ENCODE data around the gene ISL1.

DNA sequence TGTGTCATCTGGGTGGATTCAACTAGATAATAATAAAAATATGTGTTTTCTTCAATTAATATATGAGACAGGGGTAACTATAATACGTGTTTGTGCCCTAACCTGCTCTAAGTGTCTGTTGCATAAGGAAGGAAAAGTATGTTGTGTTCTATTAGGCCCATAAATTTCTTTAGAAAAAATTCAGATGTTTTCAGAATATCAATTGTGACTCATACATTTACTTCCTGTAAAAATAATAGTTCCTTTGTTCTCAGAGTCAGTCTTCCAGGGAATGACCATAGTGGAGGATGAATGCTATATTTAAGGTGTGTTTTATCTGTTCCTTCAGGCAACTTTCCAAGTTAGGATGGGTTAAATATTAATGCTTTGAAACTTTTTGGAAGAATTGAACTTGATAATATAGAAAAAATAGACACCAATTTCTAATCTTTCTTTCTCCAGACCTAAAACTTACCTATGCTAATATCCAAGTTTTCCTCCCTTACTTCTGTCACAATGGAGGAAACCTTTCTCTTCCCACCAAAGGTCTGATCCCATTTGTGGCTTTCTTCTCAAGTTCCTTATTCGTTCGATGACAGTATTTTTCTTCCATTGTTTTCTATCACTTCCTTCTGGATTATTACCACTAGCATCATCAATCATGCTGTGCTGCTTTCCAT, 49.9 kb downstream of the ISL1 start:
- TF ChIP-seq, protein P1, sequence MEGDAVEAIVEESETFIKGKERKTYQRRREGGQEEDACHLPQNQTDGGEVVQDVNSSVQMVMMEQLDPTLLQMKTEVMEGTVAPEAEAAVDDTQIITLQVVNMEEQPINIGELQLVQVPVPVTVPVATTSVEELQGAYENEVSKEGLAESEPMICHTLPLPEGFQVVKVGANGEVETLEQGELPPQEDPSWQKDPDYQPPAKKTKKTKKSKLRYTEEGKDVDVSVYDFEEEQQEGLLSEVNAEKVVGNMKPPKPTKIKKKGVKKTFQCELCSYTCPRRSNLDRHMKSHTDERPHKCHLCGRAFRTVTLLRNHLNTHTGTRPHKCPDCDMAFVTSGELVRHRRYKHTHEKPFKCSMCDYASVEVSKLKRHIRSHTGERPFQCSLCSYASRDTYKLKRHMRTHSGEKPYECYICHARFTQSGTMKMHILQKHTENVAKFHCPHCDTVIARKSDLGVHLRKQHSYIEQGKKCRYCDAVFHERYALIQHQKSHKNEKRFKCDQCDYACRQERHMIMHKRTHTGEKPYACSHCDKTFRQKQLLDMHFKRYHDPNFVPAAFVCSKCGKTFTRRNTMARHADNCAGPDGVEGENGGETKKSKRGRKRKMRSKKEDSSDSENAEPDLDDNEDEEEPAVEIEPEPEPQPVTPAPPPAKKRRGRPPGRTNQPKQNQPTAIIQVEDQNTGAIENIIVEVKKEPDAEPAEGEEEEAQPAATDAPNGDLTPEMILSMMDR (IDR thresholded peaks at IDR 0.05; ENCODE audit: insufficient read depth, low read length, poor library complexity, severe bottlenecking) = no peak
- no peak for TF ChIP-seq EZH2phosphoT487 (conservative IDR thresholded peaks at IDR 0.05; ENCODE audit: low read length)

All from SU-DHL-6 (cell line).